HepG2 (cell line): ENCODE results near the gene ESRP2. TPM values are rescaled to one million over a fixed set of nuclear protein-coding genes. Genes with fewer than 3 reads are reported as not detected.

Experiments used
- BHLHE40 ChIP-seq: IDR thresholded peaks from 2 replicates; pipeline ENCODE4 v1.6.1; 2011; ENCODE audit warnings: low read length, improper control_type of control experiment
- HOXA9 ChIP-seq: sonication (generic); formaldehyde crosslinking; IDR thresholded peaks from 2 replicates; pipeline ENCODE4 v1.8.1; 2022; ENCODE audit warnings: missing genetic modification reagents, mild to moderate bottlenecking, moderate library complexity, borderline replicate concordance
- MED1 ChIP-seq: sonication (generic); formaldehyde crosslinking; IDR thresholded peaks from 2 replicates; pipeline ENCODE4 v1.4.0; 2020; ENCODE audit warnings: missing genetic modification reagents
- NCOA1 ChIP-seq: sonication (generic); formaldehyde crosslinking; IDR thresholded peaks from 2 replicates; pipeline ENCODE4 v1.9.0; 2021; ENCODE audit warnings: missing genetic modification reagents
- NCOR1 ChIP-seq: fragments of 200-600 bp; sonication (generic); IDR thresholded peaks from 2 replicates; pipeline ENCODE4 v1.7.0; 2017; ENCODE audit warnings: antibody characterized with exemption, low read length, borderline replicate concordance
- SMARCE1 ChIP-seq: fragments of 450-650 bp; IDR thresholded peaks from 2 replicates; pipeline ENCODE4 v1.6.1; 2017; ENCODE audit warnings: borderline replicate concordance
- STAG1 ChIP-seq: sonication (generic); formaldehyde crosslinking; IDR thresholded peaks from 2 replicates; pipeline ENCODE4 v1.4.0; 2020; ENCODE audit warnings: missing genetic modification reagents
- SYNCRIP ChIP-seq: fragments of 200-400 bp; formaldehyde crosslinking; IDR thresholded peaks from 2 replicates; pipeline ENCODE4 v1.6.1; 2018; ENCODE audit warnings: mild to moderate bottlenecking, low read depth, low read length; ENCODE audit not compliant: insufficient read depth
- TAF1 ChIP-seq: sonication (generic); formaldehyde crosslinking; IDR thresholded peaks from 2 replicates; pipeline ENCODE4 v1.4.0; 2020; ENCODE audit warnings: missing genetic modification reagents
- TAF15 ChIP-seq: fragments of 200-400 bp; formaldehyde crosslinking; IDR thresholded peaks from one replicate; pipeline ENCODE4 v1.6.1; 2018; ENCODE audit warnings: mild to moderate bottlenecking, low read depth, low read length; ENCODE audit not compliant: poor library complexity, severe bottlenecking
- ZKSCAN8 ChIP-seq: IDR thresholded peaks from 2 replicates; pipeline ENCODE4 v1.6.1; 2016; ENCODE audit warnings: borderline replicate concordance, missing genetic modification reagents, missing compliant biosample characterization
- ZNF260 ChIP-seq: sonication (generic); formaldehyde crosslinking; IDR thresholded peaks from 2 replicates; pipeline ENCODE4 v1.4.0; 2020; ENCODE audit warnings: missing genetic modification reagents, low read depth, mild to moderate bottlenecking, borderline replicate concordance
- ZNF343 ChIP-seq: sonication (generic); formaldehyde crosslinking; IDR thresholded peaks from 2 replicates; pipeline ENCODE4 v1.4.0; 2020; ENCODE audit warnings: mild to moderate bottlenecking, missing genetic modification reagents
- ZNF460 ChIP-seq: sonication (generic); formaldehyde crosslinking; IDR thresholded peaks from 2 replicates; pipeline ENCODE4 v1.5.1; 2020; ENCODE audit warnings: missing genetic modification reagents, mild to moderate bottlenecking, borderline replicate concordance
- ZNF501 ChIP-seq: sonication (generic); formaldehyde crosslinking; IDR thresholded peaks from 2 replicates; pipeline ENCODE4 v1.5.1; 2020; ENCODE audit warnings: mild to moderate bottlenecking, moderate library complexity, missing genetic modification reagents
- ZNF709 ChIP-seq: sonication (generic); formaldehyde crosslinking; IDR thresholded peaks from 2 replicates; pipeline ENCODE4 v1.5.0; 2020; ENCODE audit warnings: mild to moderate bottlenecking, missing genetic modification reagents
- ZNF776 ChIP-seq: sonication (generic); formaldehyde crosslinking; IDR thresholded peaks from 2 replicates; pipeline ENCODE4 v1.4.0; 2020; ENCODE audit warnings: mild to moderate bottlenecking, missing genetic modification reagents
- polyA plus RNA-seq, 8 experiments: library from polyadenylated mRNA; depleted of rRNA in 3 of 8; stranded (reverse) in 7 of 8; unstranded in 1 of 8; fragments of >200 nt; fragmentation: Illumina TruSeq in 4 of 8; extraction: Trizol in 4 of 8; gene quantifications; 2 replicates each; pipeline versions ENCODE4 v1.2.1 to v1.2.3, GENCODE V29; 2011 to 2016; ENCODE audit warnings: low read depth in 4 of 8, missing spikeins in 1 of 8, mixed read lengths in 1 of 8; ENCODE audit not compliant: insufficient read depth in 1 of 8
- total RNA-seq, 5 experiments: library from RNA; depleted of rRNA; stranded (reverse); fragments of >200 nt; fragmentation: Illumina TruSeq; extraction: Trizol; gene quantifications; 2 replicates each; pipeline ENCODE4 v1.2.3, GENCODE V29; 2016; ENCODE audit warnings: low read depth in 1 of 5
- TF ChIP-seq, protein P1 (sequence below): sonication (generic); formaldehyde crosslinking; IDR thresholded peaks from 2 replicates; pipeline ENCODE4 v1.5.0; 2020; ENCODE audit warnings: mild to moderate bottlenecking, missing genetic modification reagents
- TF ChIP-seq, protein P2 (sequence below): sonication (generic); formaldehyde crosslinking; IDR thresholded peaks from 2 replicates; pipeline ENCODE4 v1.9.0; 2021; ENCODE audit warnings: missing genetic modification reagents, borderline replicate concordance
- TF ChIP-seq, protein P3 (sequence below): sonication (generic); formaldehyde crosslinking; IDR thresholded peaks from 2 replicates; pipeline ENCODE4 v1.4.0; 2020; ENCODE audit warnings: missing genetic modification reagents
- TF ChIP-seq, protein P4 (sequence below): sonication (generic); formaldehyde crosslinking; IDR thresholded peaks from 2 replicates; pipeline ENCODE4 v1.5.0; 2020; ENCODE audit warnings: mild to moderate bottlenecking, missing genetic modification reagents

ESRP2 gene
- total and polyA plus RNA-seq, 2 of the 13 experiments (the other 11 are each of a cell fraction or from before 2014, with no cell fraction given) = 21.1 to 32.4 TPM

DNA sequence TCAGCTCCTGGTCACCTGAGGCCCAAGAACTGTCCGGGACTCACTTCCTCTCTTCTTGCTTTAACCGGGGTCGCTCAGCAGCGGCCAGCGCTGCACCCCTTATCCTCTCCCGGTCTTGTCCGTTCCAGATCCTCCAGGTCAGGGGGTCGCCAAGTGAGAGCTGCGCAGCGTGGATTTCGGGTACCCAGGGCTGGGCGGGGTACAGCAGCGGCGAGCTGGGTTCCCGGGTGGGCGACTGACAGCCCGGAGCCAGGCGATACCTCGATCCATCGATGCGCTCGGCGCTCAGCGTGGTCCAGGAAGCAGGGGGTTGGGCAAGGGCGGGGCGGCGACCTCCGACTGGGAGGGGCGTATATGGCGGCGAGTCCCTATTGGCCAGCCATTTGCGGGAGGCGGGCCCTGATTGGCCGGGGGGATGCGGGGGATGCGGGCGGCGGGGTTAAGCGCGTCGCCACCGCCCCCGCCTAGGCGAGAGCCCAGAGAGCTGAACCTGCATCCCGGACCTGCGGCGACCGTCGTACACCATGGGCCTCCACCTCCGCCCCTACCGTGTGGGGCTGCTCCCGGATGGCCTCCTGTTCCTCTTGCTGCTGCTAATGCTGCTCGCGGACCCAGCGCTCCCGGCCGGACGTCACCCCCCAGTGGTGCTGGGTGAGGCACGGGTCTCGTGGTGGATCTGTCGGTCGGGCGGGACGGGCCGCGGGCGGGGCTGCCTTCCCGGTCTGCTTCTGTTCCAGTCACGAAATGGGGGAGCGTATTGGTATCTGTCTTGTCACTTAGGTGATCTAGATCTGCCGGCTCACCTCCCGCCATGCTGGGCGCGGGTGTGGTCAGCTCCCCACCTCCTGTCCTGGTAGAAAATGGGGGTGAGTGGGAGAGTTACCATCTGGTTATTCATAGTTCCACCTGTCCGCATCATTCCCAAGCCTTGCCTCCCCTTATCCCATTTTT lies 9.3 kb upstream of the ESRP2 start, which contains the start of gene PLA2G15 (continued):
- TF ChIP-seq STAG1 (CRISPR knock-in tag) = no peak
- peak; percentile 29; the same call in 1 of the 2 replicates for TF ChIP-seq ZKSCAN8 (CRISPR knock-in tag)
- no peak for TF ChIP-seq NCOR1
- TF ChIP-seq, protein P1, sequence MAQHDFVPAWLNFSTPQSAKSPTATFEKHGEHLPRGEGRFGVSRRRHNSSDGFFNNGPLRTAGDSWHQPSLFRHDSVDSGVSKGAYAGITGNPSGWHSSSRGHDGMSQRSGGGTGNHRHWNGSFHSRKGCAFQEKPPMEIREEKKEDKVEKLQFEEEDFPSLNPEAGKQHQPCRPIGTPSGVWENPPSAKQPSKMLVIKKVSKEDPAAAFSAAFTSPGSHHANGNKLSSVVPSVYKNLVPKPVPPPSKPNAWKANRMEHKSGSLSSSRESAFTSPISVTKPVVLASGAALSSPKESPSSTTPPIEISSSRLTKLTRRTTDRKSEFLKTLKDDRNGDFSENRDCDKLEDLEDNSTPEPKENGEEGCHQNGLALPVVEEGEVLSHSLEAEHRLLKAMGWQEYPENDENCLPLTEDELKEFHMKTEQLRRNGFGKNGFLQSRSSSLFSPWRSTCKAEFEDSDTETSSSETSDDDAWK (CRISPR knock-in tag) = no peak
- peak; percentile 62 for TF ChIP-seq MED1
- TF ChIP-seq HOXA9 (CRISPR knock-in tag) = peak; percentile 8; the same call in 1 of the 2 replicates
- peak; percentile 94 for TF ChIP-seq ZNF501
- TF ChIP-seq, protein P2, sequence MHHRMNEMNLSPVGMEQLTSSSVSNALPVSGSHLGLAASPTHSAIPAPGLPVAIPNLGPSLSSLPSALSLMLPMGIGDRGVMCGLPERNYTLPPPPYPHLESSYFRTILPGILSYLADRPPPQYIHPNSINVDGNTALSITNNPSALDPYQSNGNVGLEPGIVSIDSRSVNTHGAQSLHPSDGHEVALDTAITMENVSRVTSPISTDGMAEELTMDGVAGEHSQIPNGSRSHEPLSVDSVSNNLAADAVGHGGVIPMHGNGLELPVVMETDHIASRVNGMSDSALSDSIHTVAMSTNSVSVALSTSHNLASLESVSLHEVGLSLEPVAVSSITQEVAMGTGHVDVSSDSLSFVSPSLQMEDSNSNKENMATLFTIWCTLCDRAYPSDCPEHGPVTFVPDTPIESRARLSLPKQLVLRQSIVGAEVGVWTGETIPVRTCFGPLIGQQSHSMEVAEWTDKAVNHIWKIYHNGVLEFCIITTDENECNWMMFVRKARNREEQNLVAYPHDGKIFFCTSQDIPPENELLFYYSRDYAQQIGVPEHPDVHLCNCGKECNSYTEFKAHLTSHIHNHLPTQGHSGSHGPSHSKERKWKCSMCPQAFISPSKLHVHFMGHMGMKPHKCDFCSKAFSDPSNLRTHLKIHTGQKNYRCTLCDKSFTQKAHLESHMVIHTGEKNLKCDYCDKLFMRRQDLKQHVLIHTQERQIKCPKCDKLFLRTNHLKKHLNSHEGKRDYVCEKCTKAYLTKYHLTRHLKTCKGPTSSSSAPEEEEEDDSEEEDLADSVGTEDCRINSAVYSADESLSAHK (CRISPR knock-in tag) = no peak
- TF ChIP-seq ZNF260 = no peak
- TF ChIP-seq ZNF709 (CRISPR knock-in tag) = peak; percentile 68; the same call in 1 of the 2 replicates
- no peak for TF ChIP-seq SYNCRIP
- TF ChIP-seq BHLHE40 = peak; percentile 26; the same call in 1 of the 2 replicates
- TF ChIP-seq, protein P3, sequence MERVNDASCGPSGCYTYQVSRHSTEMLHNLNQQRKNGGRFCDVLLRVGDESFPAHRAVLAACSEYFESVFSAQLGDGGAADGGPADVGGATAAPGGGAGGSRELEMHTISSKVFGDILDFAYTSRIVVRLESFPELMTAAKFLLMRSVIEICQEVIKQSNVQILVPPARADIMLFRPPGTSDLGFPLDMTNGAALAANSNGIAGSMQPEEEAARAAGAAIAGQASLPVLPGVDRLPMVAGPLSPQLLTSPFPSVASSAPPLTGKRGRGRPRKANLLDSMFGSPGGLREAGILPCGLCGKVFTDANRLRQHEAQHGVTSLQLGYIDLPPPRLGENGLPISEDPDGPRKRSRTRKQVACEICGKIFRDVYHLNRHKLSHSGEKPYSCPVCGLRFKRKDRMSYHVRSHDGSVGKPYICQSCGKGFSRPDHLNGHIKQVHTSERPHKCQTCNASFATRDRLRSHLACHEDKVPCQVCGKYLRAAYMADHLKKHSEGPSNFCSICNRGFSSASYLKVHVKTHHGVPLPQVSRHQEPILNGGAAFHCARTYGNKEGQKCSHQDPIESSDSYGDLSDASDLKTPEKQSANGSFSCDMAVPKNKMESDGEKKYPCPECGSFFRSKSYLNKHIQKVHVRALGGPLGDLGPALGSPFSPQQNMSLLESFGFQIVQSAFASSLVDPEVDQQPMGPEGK (CRISPR knock-in tag) = peak; percentile 93
- TF ChIP-seq TAF15 = no peak
- TF ChIP-seq ZNF343 (CRISPR knock-in tag) = 0 out of 2 replicates have a peak, but pooled peaks have one; percentile 3
- TF ChIP-seq ZNF776 (CRISPR knock-in tag) = peak; percentile 90
- TF ChIP-seq, protein P4, sequence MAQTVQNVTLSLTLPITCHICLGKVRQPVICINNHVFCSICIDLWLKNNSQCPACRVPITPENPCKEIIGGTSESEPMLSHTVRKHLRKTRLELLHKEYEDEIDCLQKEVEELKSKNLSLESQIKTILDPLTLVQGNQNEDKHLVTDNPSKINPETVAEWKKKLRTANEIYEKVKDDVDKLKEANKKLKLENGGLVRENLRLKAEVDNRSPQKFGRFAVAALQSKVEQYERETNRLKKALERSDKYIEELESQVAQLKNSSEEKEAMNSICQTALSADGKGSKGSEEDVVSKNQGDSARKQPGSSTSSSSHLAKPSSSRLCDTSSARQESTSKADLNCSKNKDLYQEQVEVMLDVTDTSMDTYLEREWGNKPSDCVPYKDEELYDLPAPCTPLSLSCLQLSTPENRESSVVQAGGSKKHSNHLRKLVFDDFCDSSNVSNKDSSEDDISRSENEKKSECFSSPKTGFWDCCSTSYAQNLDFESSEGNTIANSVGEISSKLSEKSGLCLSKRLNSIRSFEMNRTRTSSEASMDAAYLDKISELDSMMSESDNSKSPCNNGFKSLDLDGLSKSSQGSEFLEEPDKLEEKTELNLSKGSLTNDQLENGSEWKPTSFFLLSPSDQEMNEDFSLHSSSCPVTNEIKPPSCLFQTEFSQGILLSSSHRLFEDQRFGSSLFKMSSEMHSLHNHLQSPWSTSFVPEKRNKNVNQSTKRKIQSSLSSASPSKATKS (CRISPR knock-in tag) = no peak
- no peak; the same call in 1 of the 2 replicates for TF ChIP-seq ZNF460 (CRISPR knock-in tag)
- TF ChIP-seq TAF1 (CRISPR knock-in tag) = peak; percentile 69; the same call in 1 of the 2 replicates
- no peak for TF ChIP-seq SMARCE1
- no peak for TF ChIP-seq NCOA1
